ENCODE data around the gene ING4.

GRCh38 chr12:6605421-6606330 is 57.2 kb downstream of the ING4 start:
- TF ChIP-seq, protein P1, sequence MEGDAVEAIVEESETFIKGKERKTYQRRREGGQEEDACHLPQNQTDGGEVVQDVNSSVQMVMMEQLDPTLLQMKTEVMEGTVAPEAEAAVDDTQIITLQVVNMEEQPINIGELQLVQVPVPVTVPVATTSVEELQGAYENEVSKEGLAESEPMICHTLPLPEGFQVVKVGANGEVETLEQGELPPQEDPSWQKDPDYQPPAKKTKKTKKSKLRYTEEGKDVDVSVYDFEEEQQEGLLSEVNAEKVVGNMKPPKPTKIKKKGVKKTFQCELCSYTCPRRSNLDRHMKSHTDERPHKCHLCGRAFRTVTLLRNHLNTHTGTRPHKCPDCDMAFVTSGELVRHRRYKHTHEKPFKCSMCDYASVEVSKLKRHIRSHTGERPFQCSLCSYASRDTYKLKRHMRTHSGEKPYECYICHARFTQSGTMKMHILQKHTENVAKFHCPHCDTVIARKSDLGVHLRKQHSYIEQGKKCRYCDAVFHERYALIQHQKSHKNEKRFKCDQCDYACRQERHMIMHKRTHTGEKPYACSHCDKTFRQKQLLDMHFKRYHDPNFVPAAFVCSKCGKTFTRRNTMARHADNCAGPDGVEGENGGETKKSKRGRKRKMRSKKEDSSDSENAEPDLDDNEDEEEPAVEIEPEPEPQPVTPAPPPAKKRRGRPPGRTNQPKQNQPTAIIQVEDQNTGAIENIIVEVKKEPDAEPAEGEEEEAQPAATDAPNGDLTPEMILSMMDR (IDR thresholded peaks at IDR 0.05), result no peak
- TF ChIP-seq POLR2A (IDR thresholded peaks at IDR 0.05), result no peak

All from right lobe of liver (tissue), 4 donors.